ENCODE measurements around the gene EFHC1. TPM values are rescaled to one million over a fixed set of nuclear protein-coding genes. Genes with fewer than 3 reads are reported as not detected.

Gene EFHC1
- total RNA-seq, 1 experiment from 2014 or later = 24.6 TPM

DNA sequence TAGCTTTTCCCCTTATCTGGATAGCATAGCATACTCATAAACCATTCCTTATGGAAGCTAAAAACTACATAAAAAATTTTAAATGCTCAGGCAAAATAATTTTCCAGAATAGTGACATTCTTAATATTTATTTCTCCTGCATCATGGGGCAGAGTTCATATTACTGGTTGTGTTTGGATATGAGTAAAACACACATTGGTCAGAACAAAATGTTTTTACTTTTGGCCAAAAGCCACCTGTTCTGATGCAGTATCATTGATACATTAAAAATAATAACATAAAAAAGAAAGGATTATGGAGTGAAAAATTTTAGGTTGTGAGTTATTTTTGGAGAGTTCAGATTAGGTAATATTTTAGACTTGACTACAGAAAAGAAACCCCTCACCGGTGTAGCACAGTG, 123.1 kb downstream of the EFHC1 start:
- POLR2A ChIA-PET = no interaction called here
- peak overlapping the region in 1 of 2 experiments; percentile 25; a peak in 1 of 4 replicates for H3K4me3 ChIP-seq (ENCODE audit: low read depth in 2 of 2, low read length in 2 of 2)

DNA sequence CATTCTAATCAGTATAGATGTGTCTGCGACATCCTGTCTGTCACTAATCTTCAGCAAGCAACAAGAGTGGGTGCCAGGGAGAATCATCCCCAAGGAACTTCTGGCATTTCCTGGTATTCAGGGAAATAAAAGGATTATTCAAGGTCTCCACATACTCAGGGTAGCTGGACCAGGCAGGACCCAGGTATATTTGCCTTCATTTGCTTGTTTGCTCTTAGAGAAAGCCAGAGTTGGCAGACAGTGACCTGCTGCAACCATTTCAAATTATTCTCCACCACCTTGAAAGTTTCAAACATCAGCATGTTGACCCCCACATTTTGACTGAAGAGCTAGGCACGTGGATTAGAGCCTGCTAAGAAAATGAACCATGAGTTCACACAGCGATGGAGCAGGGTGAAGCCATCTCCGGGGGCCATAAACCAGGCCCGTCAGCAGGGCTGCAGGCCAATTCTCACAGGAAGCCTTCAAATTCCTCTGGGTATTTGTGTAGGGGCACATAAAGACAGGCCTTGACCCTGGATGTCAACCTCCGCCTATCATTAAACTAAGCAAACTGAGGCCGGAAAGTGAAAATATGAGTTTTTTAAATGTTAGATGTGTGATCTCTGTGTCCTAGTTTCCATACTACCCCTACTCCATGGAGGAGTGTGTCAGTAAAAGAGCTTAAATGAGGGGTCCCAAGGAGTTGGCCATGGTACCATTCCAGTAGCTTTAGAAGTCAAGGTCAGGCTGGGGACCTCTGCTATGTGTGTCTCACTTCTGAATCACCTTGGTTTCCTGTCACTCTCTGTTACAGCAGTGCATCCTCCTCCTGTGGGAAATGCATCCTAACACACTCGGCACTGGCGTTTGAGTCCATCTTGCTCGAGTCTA, 123.8 kb downstream of the EFHC1 start:
- no peaks in the 10 kb centered on the region for H3K36me3 ChIP-seq (ENCODE audit: control insufficient read depth, insufficient read depth, low read length)
- H3K4me1 ChIP-seq (ENCODE audit: control insufficient read depth, insufficient read depth, low read length) = peaks cover 97% of the 10 kb centered on the region
- peak overlapping the region in 1 of 2 experiments; percentile 25; a peak in 2 of 4 replicates for H3K4me3 ChIP-seq (ENCODE audit: low read depth in 2 of 2, low read length in 2 of 2)
- ChIA-PET POLR2A (no interaction called here), CTCF (no interaction called here)
- H3K27ac ChIP-seq (ENCODE audit: low read length) = peak overlapping the region; percentile 96
- BruUV-seq (replicated peaks) = no TSS peak
- intact Hi-C loops (cut with micrococcal nuclease; ENCODE audit: unreplicated experiment) (no loop called here), in situ Hi-C loops (cut with HindIII; ENCODE audit: low pct_unique_long_range_greater_than_20kb, low sequenced_read_pairs) (no loop called here)
- DNase-seq (ENCODE audit: low read depth, low spot score) (peak; percentile 69), ATAC-seq (peak; percentile 71)
- TF ChIP-seq, protein P1, sequence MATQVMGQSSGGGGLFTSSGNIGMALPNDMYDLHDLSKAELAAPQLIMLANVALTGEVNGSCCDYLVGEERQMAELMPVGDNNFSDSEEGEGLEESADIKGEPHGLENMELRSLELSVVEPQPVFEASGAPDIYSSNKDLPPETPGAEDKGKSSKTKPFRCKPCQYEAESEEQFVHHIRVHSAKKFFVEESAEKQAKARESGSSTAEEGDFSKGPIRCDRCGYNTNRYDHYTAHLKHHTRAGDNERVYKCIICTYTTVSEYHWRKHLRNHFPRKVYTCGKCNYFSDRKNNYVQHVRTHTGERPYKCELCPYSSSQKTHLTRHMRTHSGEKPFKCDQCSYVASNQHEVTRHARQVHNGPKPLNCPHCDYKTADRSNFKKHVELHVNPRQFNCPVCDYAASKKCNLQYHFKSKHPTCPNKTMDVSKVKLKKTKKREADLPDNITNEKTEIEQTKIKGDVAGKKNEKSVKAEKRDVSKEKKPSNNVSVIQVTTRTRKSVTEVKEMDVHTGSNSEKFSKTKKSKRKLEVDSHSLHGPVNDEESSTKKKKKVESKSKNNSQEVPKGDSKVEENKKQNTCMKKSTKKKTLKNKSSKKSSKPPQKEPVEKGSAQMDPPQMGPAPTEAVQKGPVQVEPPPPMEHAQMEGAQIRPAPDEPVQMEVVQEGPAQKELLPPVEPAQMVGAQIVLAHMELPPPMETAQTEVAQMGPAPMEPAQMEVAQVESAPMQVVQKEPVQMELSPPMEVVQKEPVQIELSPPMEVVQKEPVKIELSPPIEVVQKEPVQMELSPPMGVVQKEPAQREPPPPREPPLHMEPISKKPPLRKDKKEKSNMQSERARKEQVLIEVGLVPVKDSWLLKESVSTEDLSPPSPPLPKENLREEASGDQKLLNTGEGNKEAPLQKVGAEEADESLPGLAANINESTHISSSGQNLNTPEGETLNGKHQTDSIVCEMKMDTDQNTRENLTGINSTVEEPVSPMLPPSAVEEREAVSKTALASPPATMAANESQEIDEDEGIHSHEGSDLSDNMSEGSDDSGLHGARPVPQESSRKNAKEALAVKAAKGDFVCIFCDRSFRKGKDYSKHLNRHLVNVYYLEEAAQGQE (IDR thresholded peaks at IDR 0.05; ENCODE audit: insufficient read depth in 1 of 2, low read depth in 2 of 2, low read length in 1 of 2) = no peak
- TF ChIP-seq TCF7L2 (IDR thresholded peaks at IDR 0.05; ENCODE audit: low read depth, low read length) = peak; percentile 45; the same call in 1 of the 2 replicates
- no peaks in the 10 kb centered on the region for H3K27me3 ChIP-seq (ENCODE audit: control insufficient read depth, insufficient read depth, low read length)
- H3K9me3 ChIP-seq (ENCODE audit: control insufficient read depth, insufficient read depth, low read depth, low read length) = no peaks in the 10 kb centered on the region

More for the DNA sequence above, 123.1 kb downstream of the EFHC1 start:
- Histone ChIP-seq H3K9me3 (ENCODE audit: control insufficient read depth, insufficient read depth, low read depth, low read length) (no peaks in the 10 kb centered on the region), H3K27ac (ENCODE audit: low read length) (peak overlapping the region; percentile 96), H3K4me1 (ENCODE audit: control insufficient read depth, insufficient read depth, low read length) (peaks cover 97% of the 10 kb centered on the region), H3K36me3 (ENCODE audit: control insufficient read depth, insufficient read depth, low read length) (no peaks in the 10 kb centered on the region), H3K27me3 (ENCODE audit: control insufficient read depth, insufficient read depth, low read length) (no peaks in the 10 kb centered on the region)
- TF ChIP-seq TCF7L2 (IDR thresholded peaks at IDR 0.05; ENCODE audit: low read depth, low read length) (no peak), SIN3A (IDR thresholded peaks at IDR 0.05; ENCODE audit: borderline replicate concordance, insufficient read depth, low read depth, low read length) (no peak), POLR2AphosphoS5 (IDR thresholded peaks at IDR 0.05; ENCODE audit: low read depth, low read length) (no peak)
- TF ChIP-seq, protein P2, sequence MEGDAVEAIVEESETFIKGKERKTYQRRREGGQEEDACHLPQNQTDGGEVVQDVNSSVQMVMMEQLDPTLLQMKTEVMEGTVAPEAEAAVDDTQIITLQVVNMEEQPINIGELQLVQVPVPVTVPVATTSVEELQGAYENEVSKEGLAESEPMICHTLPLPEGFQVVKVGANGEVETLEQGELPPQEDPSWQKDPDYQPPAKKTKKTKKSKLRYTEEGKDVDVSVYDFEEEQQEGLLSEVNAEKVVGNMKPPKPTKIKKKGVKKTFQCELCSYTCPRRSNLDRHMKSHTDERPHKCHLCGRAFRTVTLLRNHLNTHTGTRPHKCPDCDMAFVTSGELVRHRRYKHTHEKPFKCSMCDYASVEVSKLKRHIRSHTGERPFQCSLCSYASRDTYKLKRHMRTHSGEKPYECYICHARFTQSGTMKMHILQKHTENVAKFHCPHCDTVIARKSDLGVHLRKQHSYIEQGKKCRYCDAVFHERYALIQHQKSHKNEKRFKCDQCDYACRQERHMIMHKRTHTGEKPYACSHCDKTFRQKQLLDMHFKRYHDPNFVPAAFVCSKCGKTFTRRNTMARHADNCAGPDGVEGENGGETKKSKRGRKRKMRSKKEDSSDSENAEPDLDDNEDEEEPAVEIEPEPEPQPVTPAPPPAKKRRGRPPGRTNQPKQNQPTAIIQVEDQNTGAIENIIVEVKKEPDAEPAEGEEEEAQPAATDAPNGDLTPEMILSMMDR (IDR thresholded peaks at IDR 0.05) = no peak
- TF ChIP-seq, protein P1 (IDR thresholded peaks at IDR 0.05; ENCODE audit: insufficient read depth in 1 of 2, low read depth in 2 of 2, low read length in 1 of 2) = no peak
- intact Hi-C loops (cut with micrococcal nuclease; ENCODE audit: unreplicated experiment) = no loop called here
- no peak for DNase-seq (ENCODE audit: low read depth, low spot score)
- in situ Hi-C loops (cut with HindIII; ENCODE audit: low pct_unique_long_range_greater_than_20kb, low sequenced_read_pairs) = no loop called here
- ATAC-seq = no peak
- BruUV-seq (replicated peaks) = no TSS peak
- CTCF ChIA-PET = no interaction called here

All from Panc1 (cell line).